GM12891 (cell line): ENCODE measurements around the gene KIT.

Experiments used
- POLR2A ChIP-seq: IDR thresholded peaks from 2 replicates; pipeline ENCODE4 v1.6.1; 2011; ENCODE audit warnings: low read depth, low read length, control low read depth
- POLR2AphosphoS5 ChIP-seq: IDR thresholded peaks from 2 replicates; pipeline ENCODE4 v1.6.1; 2011; ENCODE audit warnings: low read depth, low read length, control low read depth
- POU2F2 ChIP-seq: IDR thresholded peaks from 2 replicates; pipeline ENCODE4 v1.6.1; 2011; ENCODE audit warnings: low read depth, mild to moderate bottlenecking, control low read depth, low read length, moderate library complexity

GRCh38 chr4:54620773-54621172, 37.0 kb upstream of the KIT start:
- no peak for TF ChIP-seq POLR2AphosphoS5
- no peak for TF ChIP-seq POLR2A
- no peak for TF ChIP-seq POU2F2
